Muscle of arm (tissue), 12 donors: ENCODE results near the gene ELP5. TPM values are rescaled to one million over a fixed set of nuclear protein-coding genes. Genes with fewer than 3 reads are reported as not detected.

Experiments used
- DNase-seq: peaks from one replicate; pipeline ENCODE4 v3.0.0-alpha.2; 2013
- polyA plus RNA-seq, 12 donors: library from polyadenylated mRNA; unstranded; fragments of 120-200 nt; gene quantifications; one replicate each; pipeline ENCODE4 v1.2.1, GENCODE V29; 2013; ENCODE audit not compliant: insufficient read length in 12 of 12

The ELP5 gene
- polyA plus RNA-seq, 12 donors: 32.1 to 70.1 (median 38.0) TPM; not detected in 1

GRCh38 chr17:7306911-7307685 lies 55.1 kb downstream of the ELP5 start, which contains the start of gene EIF5A:
Gene EIF5A, plus strand, starts transcription at chr17:7307628. Its CDS starts 2,008 bp downstream, at chr17:7309636.
- DNase-seq: peak; percentile 100

DNA sequence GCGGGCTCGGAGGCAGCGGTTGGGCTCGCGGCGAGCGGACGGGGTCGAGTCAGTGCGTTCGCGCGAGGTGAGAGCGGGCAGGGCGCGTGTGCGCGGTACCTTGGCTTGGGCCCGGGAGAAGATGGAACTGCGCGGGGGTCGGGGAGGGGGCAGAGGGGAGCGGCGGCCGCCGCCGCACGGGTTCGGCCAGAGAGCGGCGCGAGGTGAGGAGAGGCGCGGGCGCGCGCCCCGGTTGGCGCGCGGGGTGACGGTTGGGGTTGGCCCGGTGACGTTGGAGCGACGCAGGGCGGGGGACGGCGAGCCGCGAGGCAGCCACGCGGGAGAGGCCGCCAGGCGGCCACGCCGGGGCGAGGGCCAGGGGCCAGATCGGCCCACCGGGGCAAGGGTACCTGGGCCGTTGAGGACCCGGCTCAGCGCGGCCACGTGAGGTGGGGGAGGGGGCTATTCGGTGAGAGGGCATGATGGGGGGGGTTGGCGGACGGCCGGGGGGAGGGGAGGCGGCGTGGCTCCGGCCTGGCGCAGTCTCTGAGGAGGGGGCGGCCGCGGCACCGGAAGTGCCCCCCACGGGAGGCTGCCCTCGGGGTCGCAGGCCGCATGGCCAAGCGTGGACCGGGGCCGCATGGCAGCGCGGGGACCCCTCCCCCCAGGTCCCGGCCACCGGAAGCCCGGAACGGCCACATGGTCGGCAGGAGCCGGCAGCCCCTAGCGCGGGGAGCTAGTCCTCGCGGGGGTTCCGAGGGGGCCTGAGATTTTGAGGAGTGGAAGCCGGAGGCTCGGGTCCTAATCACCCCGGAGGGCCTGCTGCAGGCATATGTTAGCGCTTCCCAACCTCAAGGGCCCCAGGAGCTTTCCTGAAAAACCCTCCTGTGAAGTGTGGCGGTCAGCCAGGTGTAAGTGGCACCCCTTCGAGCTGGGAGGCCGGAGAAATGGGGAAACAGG lies 55.9 kb downstream of the ELP5 start:
- DNase-seq: peak; percentile 25

DNA sequence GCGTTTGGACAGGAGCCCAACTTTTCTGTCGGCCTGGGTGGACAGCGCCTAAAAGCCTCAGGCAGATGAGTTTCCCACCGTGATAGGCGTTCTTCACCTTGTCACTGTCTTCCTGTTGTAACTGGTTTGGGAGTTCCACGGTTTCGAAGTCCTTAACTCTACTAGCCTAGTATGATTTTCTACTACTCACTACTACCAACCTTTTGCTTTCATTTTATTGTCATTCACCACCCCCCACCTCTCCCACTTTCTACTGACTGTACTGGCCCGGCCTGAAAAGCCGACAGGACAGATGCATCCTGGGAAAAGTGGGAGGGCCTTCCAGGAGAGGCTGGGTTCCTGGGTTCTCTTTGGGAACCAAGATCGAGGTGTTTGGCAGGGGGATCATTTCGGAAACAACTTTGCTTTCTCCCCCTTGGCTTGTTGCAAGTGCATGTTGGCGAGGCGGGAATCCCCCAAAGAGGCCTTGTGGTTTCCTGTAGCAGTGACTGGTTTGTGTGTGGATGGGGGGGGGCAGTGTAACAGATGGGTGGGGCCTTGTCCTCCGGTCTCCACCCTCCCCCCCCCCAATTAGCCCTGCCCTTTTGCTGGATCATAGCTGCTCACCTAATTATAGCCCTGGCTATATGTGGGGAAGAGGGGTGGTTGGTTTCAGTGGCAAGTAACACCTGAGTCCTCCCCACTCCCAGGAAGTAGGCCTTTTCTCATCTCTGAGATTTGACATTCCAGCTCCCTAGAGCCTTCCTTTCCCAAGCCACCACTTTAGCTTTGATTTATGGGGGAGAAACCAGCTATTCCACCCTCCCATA lies 56.8 kb downstream of the ELP5 start:
- DNase-seq: peak; percentile 69

Other genes starting within 250 kb of the ELP5 start
- 100 to 1,000 TPM in 10 of 12 donors, 10 to 100 TPM in 1, not detected in 1; 89.8 to 231 (median 118) TPM for gene RNASEK, start 239.6 kb upstream of the ELP5 start, polyA plus RNA-seq
- gene BCL6B, start 229.2 kb upstream of the ELP5 start, polyA plus RNA-seq: 10 to 100 TPM in 11 of 12 donors, not detected in 1; 16.2 to 24.7 (median 18.8) TPM
- 1 to 10 TPM in 9 of 12 donors, under 1 TPM in 1, not detected in 2; 0.86 to 2.9 (median 1.2) TPM for gene SLC16A13, start 216.2 kb upstream of the ELP5 start, polyA plus RNA-seq
- gene SLC16A11, start 208.1 kb upstream of the ELP5 start, polyA plus RNA-seq: 1 to 10 TPM in 1 of 12 donors, under 1 TPM in 6, not detected in 5; 0.09 to 1.6 (median 0.16) TPM
- 1 to 10 TPM in 10 of 12 donors, not detected in 2; 1.1 to 4.4 (median 1.5) TPM for gene CLEC10A, start 172.0 kb upstream of the ELP5 start, polyA plus RNA-seq
- gene ASGR2, start 137.4 kb upstream of the ELP5 start, polyA plus RNA-seq: 1 to 10 TPM in 2 of 12 donors, under 1 TPM in 8, not detected in 2; 0.12 to 1.9 (median 0.33) TPM
- 1 to 10 TPM in 10 of 12 donors, not detected in 2; 1.4 to 10.0 (median 2.2) TPM for gene ASGR1, start 72.8 kb upstream of the ELP5 start, polyA plus RNA-seq
- 10 to 100 TPM in 11 of 12 donors, not detected in 1; 14.8 to 47.6 (median 19.5) TPM for gene DLG4, start 32.4 kb upstream of the ELP5 start, polyA plus RNA-seq
- gene ACADVL, start 32.3 kb upstream of the ELP5 start, polyA plus RNA-seq: 100 to 1,000 TPM in 11 of 12 donors, not detected in 1; 217 to 359 (median 236) TPM
- gene DVL2, start 17.7 kb upstream of the ELP5 start, polyA plus RNA-seq: 10 to 100 TPM in 11 of 12 donors, not detected in 1; 26.7 to 49.0 (median 33.7) TPM
- gene PHF23, start 12.8 kb upstream of the ELP5 start, polyA plus RNA-seq: 10 to 100 TPM in 11 of 12 donors, not detected in 1; 22.6 to 56.9 (median 33.3) TPM
- gene GABARAP, start 9.8 kb upstream of the ELP5 start, polyA plus RNA-seq: 100 to 1,000 TPM in 11 of 12 donors, not detected in 1; 201 to 913 (median 299) TPM
- 100 to 1,000 TPM in 11 of 12 donors, not detected in 1; 152 to 205 (median 181) TPM for gene CTDNEP1, start 481 bp upstream of the ELP5 start, polyA plus RNA-seq
- 10 to 100 TPM in 1 of 12 donors, 1 to 10 TPM in 7, under 1 TPM in 3, not detected in 1; 0.32 to 39.4 (median 1.1) TPM for gene CLDN7, start 10.3 kb downstream of the ELP5 start, polyA plus RNA-seq
- gene SLC2A4, start 29.5 kb downstream of the ELP5 start, polyA plus RNA-seq: 10 to 100 TPM in 10 of 12 donors, 1 to 10 TPM in 1, not detected in 1; 6.9 to 49.0 (median 19.5) TPM
- gene YBX2, start 42.4 kb downstream of the ELP5 start, polyA plus RNA-seq: 1 to 10 TPM in 9 of 12 donors, under 1 TPM in 2, not detected in 1; 0.41 to 6.7 (median 2.3) TPM
- 100 to 1,000 TPM; 199 to 437 (median 272) TPM for gene EIF5A, start 55.4 kb downstream of the ELP5 start, polyA plus RNA-seq
- 100 to 1,000 TPM in 1 of 12 donors, 10 to 100 TPM in 10, not detected in 1; 56.0 to 125 (median 60.5) TPM for gene GPS2, start 63.1 kb downstream of the ELP5 start, polyA plus RNA-seq
- 10 to 100 TPM in 11 of 12 donors, not detected in 1; 12.7 to 24.9 (median 17.4) TPM for gene NEURL4, start 77.1 kb downstream of the ELP5 start, polyA plus RNA-seq
- 10 to 100 TPM in 3 of 12 donors, 1 to 10 TPM in 8, not detected in 1; 2.8 to 17.4 (median 8.1) TPM for gene ACAP1, start 84.3 kb downstream of the ELP5 start, polyA plus RNA-seq
- gene KCTD11, start 99.9 kb downstream of the ELP5 start, polyA plus RNA-seq: 1 to 10 TPM in 11 of 12 donors, not detected in 1; 5.0 to 9.0 (median 6.6) TPM
- not detected for gene TMEM95, start 102.9 kb downstream of the ELP5 start, polyA plus RNA-seq
- 1 to 10 TPM in 2 of 12 donors, under 1 TPM in 8, not detected in 2; 0.15 to 3.8 (median 0.47) TPM for gene TNK1, start 128.9 kb downstream of the ELP5 start, polyA plus RNA-seq
- 10 to 100 TPM in 11 of 12 donors, not detected in 1; 19.8 to 52.1 (median 23.2) TPM for gene PLSCR3, start 142.3 kb downstream of the ELP5 start, polyA plus RNA-seq
- gene TMEM256, start 151.9 kb downstream of the ELP5 start, polyA plus RNA-seq: 10 to 100 TPM in 11 of 12 donors, not detected in 1; 45.1 to 67.7 (median 49.8) TPM
- gene NLGN2, start 155.6 kb downstream of the ELP5 start, polyA plus RNA-seq: 10 to 100 TPM in 11 of 12 donors, not detected in 1; 17.0 to 37.6 (median 24.5) TPM
- gene SPEM1, start 168.1 kb downstream of the ELP5 start, polyA plus RNA-seq: not detected
- gene SPEM2, start 173.4 kb downstream of the ELP5 start, polyA plus RNA-seq: not detected
- not detected for gene SPEM3, start 176.6 kb downstream of the ELP5 start, polyA plus RNA-seq
- gene TMEM102, start 183.2 kb downstream of the ELP5 start, polyA plus RNA-seq: 1 to 10 TPM in 3 of 12 donors, under 1 TPM in 7, not detected in 2; 0.62 to 2.2 (median 0.86) TPM
- gene FGF11, start 187.3 kb downstream of the ELP5 start, polyA plus RNA-seq: 10 to 100 TPM in 1 of 12 donors, 1 to 10 TPM in 9, under 1 TPM in 1, not detected in 1; 0.97 to 15.9 (median 2.4) TPM
- 10 to 100 TPM in 11 of 12 donors, not detected in 1; 35.1 to 91.7 (median 79.7) TPM for gene CHRNB1, start 192.8 kb downstream of the ELP5 start, polyA plus RNA-seq
- gene ZBTB4, start 227.4 kb downstream of the ELP5 start, polyA plus RNA-seq: 10 to 100 TPM in 11 of 12 donors, not detected in 1; 20.6 to 54.7 (median 24.4) TPM
- under 1 TPM in 9 of 12 donors, not detected in 3; 0.08 to 0.65 (median 0.29) TPM for gene SLC35G6, start 229.2 kb downstream of the ELP5 start, polyA plus RNA-seq
- gene POLR2A, start 232.2 kb downstream of the ELP5 start, polyA plus RNA-seq: 100 to 1,000 TPM in 2 of 12 donors, 10 to 100 TPM in 10; 42.7 to 443 (median 60.3) TPM